Measurements from ENCODE around the gene MICAL3.

The MICAL3 gene

GRCh38 chr22:17969701-17970113 lies 54.7 kb downstream of the MICAL3 start:
- Mint-ChIP-seq H3K4me3 (no peak overlapping the region), H3K4me1 (ENCODE audit: low read depth) (peaks cover 12% of the 10 kb centered on the region), H3K27ac (no peak overlapping the region), H3K9me3 (no peaks in the 10 kb centered on the region), H3K36me3 (ENCODE audit: low read depth) (no peaks in the 10 kb centered on the region), H3K27me3 (ENCODE audit: low read depth) (no peaks in the 10 kb centered on the region)

GRCh38 chr22:17968126-17968525 lies 56.2 kb downstream of the MICAL3 start:
- H3K4me1 Mint-ChIP-seq (ENCODE audit: low read depth) = peaks cover 7% of the 10 kb centered on the region
- H3K27ac Mint-ChIP-seq = no peak overlapping the region

GRCh38 chr22:17966403-17966717 lies 58.0 kb downstream of the MICAL3 start:
- Mint-ChIP-seq H3K27me3 (ENCODE audit: low read depth) (no peaks in the 10 kb centered on the region), H3K4me1 (ENCODE audit: low read depth) (peaks cover 7% of the 10 kb centered on the region), H3K27ac (no peak overlapping the region), H3K9me3 (no peaks in the 10 kb centered on the region), H3K36me3 (ENCODE audit: low read depth) (no peaks in the 10 kb centered on the region), H3K4me3 (no peak overlapping the region)

More at GRCh38 chr22:17968126-17968525, 56.2 kb downstream of the MICAL3 start:
- Mint-ChIP-seq H3K4me3 (no peak overlapping the region), H3K27me3 (ENCODE audit: low read depth) (no peaks in the 10 kb centered on the region), H3K36me3 (ENCODE audit: low read depth) (no peaks in the 10 kb centered on the region), H3K9me3 (no peaks in the 10 kb centered on the region)

- H3K36me3 Mint-ChIP-seq (ENCODE audit: low read depth) = no peaks in the 10 kb centered on the region
- no peak overlapping the region for H3K4me3 Mint-ChIP-seq
- no peak overlapping the region for H3K27ac Mint-ChIP-seq
- H3K9me3 Mint-ChIP-seq = no peaks in the 10 kb centered on the region
- H3K27me3 Mint-ChIP-seq (ENCODE audit: low read depth) = no peaks in the 10 kb centered on the region
- peaks cover 7% of the 10 kb centered on the region for H3K4me1 Mint-ChIP-seq (ENCODE audit: low read depth)
These were observed 58.6 kb downstream of the MICAL3 start for GRCh38 chr22:17965538-17966402.

GRCh38 chr22:17964643-17965042 lies 59.7 kb downstream of the MICAL3 start:
- H3K9me3 Mint-ChIP-seq = no peaks in the 10 kb centered on the region
- no peak overlapping the region for H3K4me3 Mint-ChIP-seq
- H3K36me3 Mint-ChIP-seq (ENCODE audit: low read depth) = no peaks in the 10 kb centered on the region
- H3K4me1 Mint-ChIP-seq (ENCODE audit: low read depth) = peaks cover 7% of the 10 kb centered on the region
- H3K27ac Mint-ChIP-seq = no peak overlapping the region
- H3K27me3 Mint-ChIP-seq (ENCODE audit: low read depth) = no peaks in the 10 kb centered on the region

- H3K4me3 Mint-ChIP-seq = no peak overlapping the region
- H3K36me3 Mint-ChIP-seq (ENCODE audit: low read depth) = no peaks in the 10 kb centered on the region
- no peaks in the 10 kb centered on the region for H3K27me3 Mint-ChIP-seq (ENCODE audit: low read depth)
- H3K9me3 Mint-ChIP-seq = no peaks in the 10 kb centered on the region
- H3K4me1 Mint-ChIP-seq (ENCODE audit: low read depth) = peaks cover 7% of the 10 kb centered on the region
- H3K27ac Mint-ChIP-seq = no peak overlapping the region
These were observed 60.2 kb downstream of the MICAL3 start for GRCh38 chr22:17964156-17964555.

- H3K4me3 Mint-ChIP-seq = no peak overlapping the region
- no peaks in the 10 kb centered on the region for H3K9me3 Mint-ChIP-seq
- H3K27ac Mint-ChIP-seq = no peak overlapping the region
- H3K4me1 Mint-ChIP-seq (ENCODE audit: low read depth) = peaks cover 7% of the 10 kb centered on the region
- H3K36me3 Mint-ChIP-seq (ENCODE audit: low read depth) = no peaks in the 10 kb centered on the region
- no peaks in the 10 kb centered on the region for H3K27me3 Mint-ChIP-seq (ENCODE audit: low read depth)
These were observed 61.3 kb downstream of the MICAL3 start for GRCh38 chr22:17963015-17963414.

GRCh38 chr22:17962168-17962567 lies 62.2 kb downstream of the MICAL3 start:
- no peak overlapping the region for H3K27ac Mint-ChIP-seq
- H3K4me3 Mint-ChIP-seq = no peak overlapping the region
- H3K36me3 Mint-ChIP-seq (ENCODE audit: low read depth) = no peaks in the 10 kb centered on the region
- H3K4me1 Mint-ChIP-seq (ENCODE audit: low read depth) = peaks cover 7% of the 10 kb centered on the region
- no peaks in the 10 kb centered on the region for H3K27me3 Mint-ChIP-seq (ENCODE audit: low read depth)
- H3K9me3 Mint-ChIP-seq = no peaks in the 10 kb centered on the region

- H3K27ac Mint-ChIP-seq = no peak overlapping the region
These were observed 63.0 kb downstream of the MICAL3 start for GRCh38 chr22:17961446-17961729.

GRCh38 chr22:17960695-17961445 lies 63.5 kb downstream of the MICAL3 start:
- H3K4me1 Mint-ChIP-seq (ENCODE audit: low read depth) = peaks cover 3% of the 10 kb centered on the region
- no peak overlapping the region for H3K27ac Mint-ChIP-seq
- no peaks in the 10 kb centered on the region for H3K27me3 Mint-ChIP-seq (ENCODE audit: low read depth)
- no peaks in the 10 kb centered on the region for H3K9me3 Mint-ChIP-seq
- no peak overlapping the region for H3K4me3 Mint-ChIP-seq
- H3K36me3 Mint-ChIP-seq (ENCODE audit: low read depth) = no peaks in the 10 kb centered on the region

More at GRCh38 chr22:17961446-17961729, 63.0 kb downstream of the MICAL3 start:
- H3K9me3 Mint-ChIP-seq = no peaks in the 10 kb centered on the region
- H3K4me3 Mint-ChIP-seq = no peak overlapping the region
- H3K4me1 Mint-ChIP-seq (ENCODE audit: low read depth) = peaks cover 7% of the 10 kb centered on the region
- no peaks in the 10 kb centered on the region for H3K27me3 Mint-ChIP-seq (ENCODE audit: low read depth)
- H3K36me3 Mint-ChIP-seq (ENCODE audit: low read depth) = no peaks in the 10 kb centered on the region

- peaks cover 2% of the 10 kb centered on the region for H3K4me1 Mint-ChIP-seq (ENCODE audit: low read depth)
- no peaks in the 10 kb centered on the region for H3K36me3 Mint-ChIP-seq (ENCODE audit: low read depth)
- no peaks in the 10 kb centered on the region for H3K9me3 Mint-ChIP-seq
These were observed 64.3 kb downstream of the MICAL3 start for GRCh38 chr22:17960011-17960410.

GRCh38 chr22:17958166-17958565 lies 66.2 kb downstream of the MICAL3 start:
- Mint-ChIP-seq H3K36me3 (ENCODE audit: low read depth) (no peaks in the 10 kb centered on the region), H3K9me3 (no peaks in the 10 kb centered on the region), H3K4me3 (no peak overlapping the region), H3K4me1 (ENCODE audit: low read depth) (peaks cover 2% of the 10 kb centered on the region), H3K27ac (no peak overlapping the region), H3K27me3 (ENCODE audit: low read depth) (no peaks in the 10 kb centered on the region)

More at GRCh38 chr22:17960011-17960410, 64.3 kb downstream of the MICAL3 start:
- Mint-ChIP-seq H3K27me3 (ENCODE audit: low read depth) (no peaks in the 10 kb centered on the region), H3K27ac (no peak overlapping the region), H3K4me3 (no peak overlapping the region)

GRCh38 chr22:17957693-17958092 lies 66.7 kb downstream of the MICAL3 start:
- Mint-ChIP-seq H3K36me3 (ENCODE audit: low read depth) (no peaks in the 10 kb centered on the region), H3K9me3 (no peaks in the 10 kb centered on the region), H3K27me3 (ENCODE audit: low read depth) (no peaks in the 10 kb centered on the region), H3K4me1 (ENCODE audit: low read depth) (peaks cover 2% of the 10 kb centered on the region), H3K27ac (no peak overlapping the region), H3K4me3 (no peak overlapping the region)

GRCh38 chr22:17957204-17957603 lies 67.2 kb downstream of the MICAL3 start:
- Mint-ChIP-seq H3K27me3 (ENCODE audit: low read depth) (no peaks in the 10 kb centered on the region), H3K27ac (no peak overlapping the region), H3K36me3 (ENCODE audit: low read depth) (no peaks in the 10 kb centered on the region), H3K4me1 (ENCODE audit: low read depth) (peaks cover 2% of the 10 kb centered on the region), H3K9me3 (no peaks in the 10 kb centered on the region), H3K4me3 (no peak overlapping the region)

GRCh38 chr22:17956630-17957029 lies 67.7 kb downstream of the MICAL3 start:
- H3K4me1 Mint-ChIP-seq (ENCODE audit: low read depth) = peaks cover 2% of the 10 kb centered on the region
- H3K9me3 Mint-ChIP-seq = no peaks in the 10 kb centered on the region
- H3K27me3 Mint-ChIP-seq (ENCODE audit: low read depth) = no peaks in the 10 kb centered on the region
- H3K4me3 Mint-ChIP-seq = no peak overlapping the region
- H3K36me3 Mint-ChIP-seq (ENCODE audit: low read depth) = no peaks in the 10 kb centered on the region
- no peak overlapping the region for H3K27ac Mint-ChIP-seq
